Measurements from ENCODE around the gene BCR. TPM values are rescaled to one million over a fixed set of nuclear protein-coding genes. Genes with fewer than 3 reads are reported as not detected.

The BCR gene
- total and polyA plus RNA-seq, 2 of the 8 experiments (the other 6 are each of a cell fraction or from before 2014, with no cell fraction given): 66.7 to 130 TPM

GRCh38 chr22:23218867-23219251 lies 38.5 kb downstream of the BCR start:
- Histone ChIP-seq H3K9ac (replicated peaks in 1 of 4; ENCODE audit: extremely low read depth in 1 of 4, low read depth in 3 of 4, low read length in 3 of 4) (no peak overlapping the region), H2BK20ac (ENCODE audit: low read length) (no peak overlapping the region), H3K4me1 (replicated peaks in 1 of 4; ENCODE audit: control insufficient read depth in 3 of 4, insufficient read depth in 4 of 4, low read length in 3 of 4) (peaks cover 5 to 53% (median 30%) of the 10 kb centered on the region in 4 experiments), H2AK5ac (ENCODE audit: low read depth, low read length) (no peak overlapping the region), H4K8ac (ENCODE audit: extremely low read depth, insufficient read depth, low read length) (no peak overlapping the region; the same call in 1 of the 2 replicates), H3K14ac (ENCODE audit: insufficient read length) (no peak overlapping the region), H2BK120ac (replicated peaks; ENCODE audit: low read depth, low read length) (no peak overlapping the region), H4K91ac (replicated peaks; ENCODE audit: insufficient read length, low read length) (no peak overlapping the region), H3K79me2 (ENCODE audit: control insufficient read depth in 1 of 2, insufficient read depth in 2 of 2, low read length in 2 of 2) (peaks cover 27 to 100% of the 10 kb centered on the region in 2 experiments), H2BK15ac (ENCODE audit: low read length) (peak overlapping the region; percentile 12; the same call in 1 of the 2 replicates), H3K56ac (replicated peaks; ENCODE audit: insufficient read length, low read depth, low read length) (no peak overlapping the region), H3K23me2 (ENCODE audit: low read depth, low read length) (no peaks in the 10 kb centered on the region), H3K36me3 (ENCODE audit: control insufficient read depth in 2 of 4, insufficient read depth in 4 of 4, low read length in 3 of 4) (peaks cover 0 to 2% (median 0%) of the 10 kb centered on the region in 4 experiments; a peak in 1 of 8 replicates), H3K9me3 (ENCODE audit: insufficient read depth in 2 of 2, low read depth in 1 of 2, low read length in 1 of 2) (no peaks in the 10 kb centered on the region), H2AFZ (ENCODE audit: low read length) (no peak overlapping the region), H2BK12ac (ENCODE audit: low read depth, low read length) (0 out of 2 replicates have a peak overlapping the region, but pooled peaks have one; percentile 42), H3K4me2 (ENCODE audit: insufficient read depth in 1 of 2, low read depth in 2 of 2, low read length in 2 of 2) (peak overlapping the region in 1 of 2 experiments; percentile 21; a peak in 1 of 4 replicates), H4K20me1 (replicated peaks in 1 of 2; ENCODE audit: control insufficient read depth in 1 of 2, insufficient read depth in 2 of 2, low read length in 2 of 2) (peaks cover 44 to 69% of the 10 kb centered on the region in 2 experiments), H3K23ac (ENCODE audit: insufficient read length) (no peak overlapping the region), H3K18ac (ENCODE audit: extremely low read depth, low read length) (no peak overlapping the region), H3K79me1 (ENCODE audit: low read depth, low read length) (peaks cover 53% of the 10 kb centered on the region), H3K27me3 (replicated peaks in 1 of 4; ENCODE audit: control insufficient read depth in 3 of 4, extremely low read depth in 1 of 4, insufficient read depth in 3 of 4, low read length in 3 of 4) (no peaks in the 10 kb centered on the region), H3K4me3 (ENCODE audit: extremely low read depth in 1 of 4, insufficient read depth in 2 of 4, low read depth in 3 of 4, low read length in 4 of 4) (no peak overlapping the region), H3K27ac (ENCODE audit: low read depth, low read length) (no peak overlapping the region; the same call in 1 of the 2 replicates), H4K5ac (ENCODE audit: insufficient read length, low read depth, low read length) (no peak overlapping the region), H3K4ac (replicated peaks; ENCODE audit: insufficient read length, low read depth, low read length) (no peak overlapping the region), H2BK5ac (ENCODE audit: low read depth, low read length) (peak overlapping the region; percentile 92)
- no peak for FAIRE-seq
- TF ChIP-seq NRF1 (IDR thresholded peaks at IDR 0.05; ENCODE audit: low read depth, low read length) (no peak), SIN3A (conservative IDR thresholded peaks at IDR 0.05 in 1 of 2, IDR thresholded peaks at IDR 0.05 in 1 of 2; ENCODE audit: low read depth in 1 of 2, low read length in 2 of 2) (peak in 1 of 2 experiments; percentile 77; a peak in 1 of 4 replicates)
- CTCF ChIA-PET (ENCODE audit: partially characterized antibody): interaction anchor here (0.6 to 3.6 kb wide), 12 partner anchors 10 to 63 kb away, joined by 3 to 16 read pairs (median 4); no protein-coding TSS in a partner anchor
- DNase-seq (ENCODE audit: low read depth in 1 of 2, low spot score in 2 of 2): no peak
- WGBS, 2 experiments (ENCODE audit: extremely low coverage in 1 of 2, insufficient coverage in 1 of 2, insufficient read length in 1 of 2, insufficient replicate concordance in 2 of 2, low coverage in 1 of 2, low lambda C conversion rate in 2 of 2, missing lambda C conversion rate in 1 of 2): 60% methylated on average over 11 of the region's 11 CpGs; no CpG with 5 or more reads in 1 of the 2 experiments
- POLR2A ChIA-PET (ENCODE audit: partially characterized antibody): interaction anchor here (1.0 to 1.5 kb wide), 4 partner anchors 9 to 30 kb away, joined by 3 to 4 read pairs (median 3); no protein-coding TSS in a partner anchor

Data from H1 (cell line).